HG02571 (cell line): Measurements from ENCODE around the gene ENC1.

Experiments
- ATAC-seq: cut with Tn5 transposase; IDR thresholded peaks from one replicate; pipeline ENCODE4 v1.9.1; 2021; ENCODE audit warnings: mild to moderate bottlenecking, moderate library complexity; ENCODE audit not compliant: unreplicated experiment

Gene ENC1

DNA sequence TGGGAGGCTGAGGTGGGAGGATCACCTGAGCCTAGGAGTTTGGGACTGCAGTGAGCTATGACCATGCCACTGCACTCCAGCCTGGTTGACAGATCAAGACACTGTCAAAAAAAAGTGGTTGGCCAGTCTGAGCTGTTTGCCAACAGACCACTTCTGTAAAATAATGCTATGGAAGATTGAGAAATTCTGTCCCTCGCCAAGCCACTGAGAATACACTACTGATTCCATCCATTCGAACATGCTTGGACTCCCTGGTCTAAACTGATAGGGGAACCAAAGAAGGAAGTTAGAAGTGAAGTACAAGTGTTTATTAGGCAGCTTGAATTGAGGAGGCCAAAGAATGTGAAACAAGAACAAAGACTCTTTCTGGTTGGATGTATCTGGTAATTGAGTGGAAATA is 27.2 kb downstream of the ENC1 start:
- ATAC-seq: no peak

DNA sequence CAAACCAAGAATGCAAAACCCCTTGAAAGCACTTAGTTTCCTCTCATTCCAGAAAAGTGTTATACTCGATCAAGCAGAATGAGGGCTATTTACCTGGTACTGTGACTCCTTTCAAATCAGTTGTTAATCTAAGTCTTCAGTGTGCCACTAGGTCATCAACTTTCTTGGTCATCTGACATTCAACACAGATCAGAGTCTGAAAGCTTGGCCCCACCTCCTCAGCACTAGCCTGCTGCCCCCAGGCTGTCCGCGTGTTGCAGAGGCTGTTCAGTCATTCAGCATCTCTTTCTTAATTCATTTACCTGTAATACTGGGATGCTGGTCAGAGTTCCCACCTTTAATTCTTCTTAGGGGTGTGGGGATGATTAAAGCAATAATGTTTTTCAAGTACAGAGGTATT is 28.5 kb downstream of the ENC1 start:
- ATAC-seq: no peak

DNA sequence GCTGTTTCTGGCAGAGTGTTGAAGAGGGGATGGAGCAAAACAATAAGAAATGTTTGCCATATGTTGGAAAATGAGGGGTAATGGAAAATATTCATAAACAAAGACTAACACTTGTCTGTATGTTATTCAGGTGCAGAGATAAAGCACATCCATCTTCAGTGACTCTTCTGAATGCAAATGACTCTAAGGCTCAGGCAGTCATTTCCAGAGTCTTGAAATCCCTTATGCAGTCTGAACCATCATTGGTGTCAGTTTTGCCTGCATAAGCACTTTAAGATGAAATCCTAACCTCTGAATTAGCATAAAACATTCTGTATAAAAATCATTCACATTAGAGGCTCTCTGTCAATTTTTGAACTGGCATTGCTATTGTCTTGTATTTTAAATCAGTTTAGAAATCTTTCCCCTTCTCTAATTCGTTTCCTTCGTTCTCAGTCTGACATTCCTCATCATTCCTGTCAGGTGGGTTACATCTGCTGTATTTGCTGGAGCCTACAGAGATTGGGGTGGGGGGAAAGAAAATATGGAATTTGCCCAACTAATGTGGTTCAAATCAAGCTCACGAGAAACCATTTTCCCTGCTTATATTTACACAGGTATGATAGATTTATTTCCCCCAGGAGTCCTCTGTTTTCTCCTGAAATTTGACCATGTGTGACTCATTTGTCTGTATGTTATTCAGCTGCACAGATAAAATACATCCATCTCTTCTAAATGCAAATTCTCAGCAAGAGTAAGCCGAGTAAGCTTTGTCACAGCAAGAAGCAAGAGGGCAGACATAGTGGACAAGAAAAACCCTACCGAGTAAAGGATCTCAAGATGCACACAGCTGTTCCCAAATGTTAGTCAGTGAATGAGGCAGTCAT is 31.6 kb downstream of the ENC1 start:
- ATAC-seq: no peak

DNA sequence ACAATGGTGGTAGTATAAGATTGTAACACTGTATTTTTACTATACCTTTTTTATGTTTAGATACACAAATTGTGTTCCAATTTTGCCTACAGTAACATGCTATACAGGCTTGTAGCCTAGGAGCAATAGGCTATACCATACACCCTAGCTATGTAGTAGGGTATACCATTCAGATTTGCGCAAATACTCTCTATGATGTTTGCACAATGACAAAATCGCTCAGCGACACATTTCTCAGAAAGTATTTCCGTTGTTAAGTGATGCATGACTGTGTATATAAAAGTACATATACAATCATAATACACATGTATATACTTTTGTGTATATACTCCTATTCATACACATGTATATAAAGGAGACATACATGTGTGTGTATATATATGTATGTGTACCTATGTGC is 34.8 kb downstream of the ENC1 start:
- no peak for ATAC-seq

DNA sequence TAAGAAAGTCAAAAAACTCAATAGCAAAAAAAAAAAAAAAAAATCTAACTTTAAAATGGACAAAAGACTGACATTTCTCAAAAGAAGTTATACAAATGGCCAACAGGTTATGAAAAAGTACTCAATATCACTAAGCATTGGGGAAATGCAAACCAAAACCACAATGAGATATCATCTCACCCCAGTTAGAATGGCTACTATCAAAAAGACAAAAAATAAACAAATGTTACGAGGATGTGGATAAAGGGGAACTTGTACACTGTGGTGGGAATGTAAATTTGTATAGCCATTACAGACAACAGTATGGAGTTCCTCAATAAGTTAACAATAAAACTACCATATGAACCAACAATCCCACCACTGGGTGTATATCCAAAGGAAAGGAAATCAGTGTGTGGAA is 37.2 kb downstream of the ENC1 start:
- ATAC-seq: no peak

DNA sequence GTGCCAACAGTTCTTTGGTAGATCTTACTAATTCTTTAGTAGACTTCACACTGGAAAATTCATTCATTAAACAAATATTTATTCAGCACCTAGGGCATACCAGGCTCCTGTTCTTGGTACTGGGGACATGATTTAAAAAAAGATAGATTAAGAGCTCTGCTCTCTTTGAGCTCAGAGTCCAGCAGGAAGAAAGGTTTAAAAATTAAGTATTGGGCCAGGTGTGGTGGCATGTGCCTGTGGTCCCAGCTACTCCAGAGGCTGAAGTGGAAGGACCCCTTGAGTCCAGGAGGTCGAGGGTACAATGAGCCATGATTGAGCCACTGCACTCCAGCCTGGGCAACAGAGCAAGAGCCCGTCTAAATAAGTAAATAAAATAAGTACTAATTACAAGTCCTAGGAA is 41.4 kb downstream of the ENC1 start:
- no peak for ATAC-seq

DNA sequence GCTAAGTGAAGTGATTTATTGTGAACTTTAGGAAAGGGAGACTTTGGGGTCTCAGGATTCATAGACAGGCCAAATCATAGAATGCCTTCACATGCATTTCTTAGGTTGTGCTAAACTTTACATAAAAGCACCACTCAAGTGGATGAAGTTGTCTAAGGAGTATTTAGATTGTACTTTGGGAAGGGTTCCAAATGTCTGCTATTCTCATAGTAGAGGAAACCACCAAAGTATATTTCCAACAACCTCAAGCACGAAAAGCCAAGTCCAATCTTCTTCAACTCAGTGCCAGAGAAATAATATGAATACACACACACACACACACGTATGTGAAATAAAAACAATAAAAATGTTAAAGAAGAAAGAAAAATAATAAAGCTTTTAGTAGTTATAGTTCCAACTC is 41.8 kb downstream of the ENC1 start:
- no peak for ATAC-seq

DNA sequence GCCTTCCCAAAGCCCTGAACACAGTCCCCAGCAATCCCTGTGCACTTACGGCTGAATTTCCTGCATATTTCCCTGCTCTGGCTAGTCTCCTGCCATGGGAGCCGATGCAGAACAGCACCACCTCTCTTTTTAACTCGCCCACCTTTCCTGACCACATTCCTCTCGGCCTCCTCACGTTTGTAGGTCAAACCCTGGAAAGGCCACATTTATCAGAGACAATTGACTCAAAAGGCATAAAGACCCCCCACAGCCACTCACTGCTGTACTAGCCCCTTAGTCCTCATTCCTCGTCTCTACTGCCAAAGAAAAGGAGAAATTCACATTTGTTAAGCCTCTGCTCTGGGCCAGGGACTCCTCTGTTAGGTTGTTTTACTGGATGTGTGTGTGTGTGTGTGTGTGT is 43.6 kb downstream of the ENC1 start:
- ATAC-seq: no peak

DNA sequence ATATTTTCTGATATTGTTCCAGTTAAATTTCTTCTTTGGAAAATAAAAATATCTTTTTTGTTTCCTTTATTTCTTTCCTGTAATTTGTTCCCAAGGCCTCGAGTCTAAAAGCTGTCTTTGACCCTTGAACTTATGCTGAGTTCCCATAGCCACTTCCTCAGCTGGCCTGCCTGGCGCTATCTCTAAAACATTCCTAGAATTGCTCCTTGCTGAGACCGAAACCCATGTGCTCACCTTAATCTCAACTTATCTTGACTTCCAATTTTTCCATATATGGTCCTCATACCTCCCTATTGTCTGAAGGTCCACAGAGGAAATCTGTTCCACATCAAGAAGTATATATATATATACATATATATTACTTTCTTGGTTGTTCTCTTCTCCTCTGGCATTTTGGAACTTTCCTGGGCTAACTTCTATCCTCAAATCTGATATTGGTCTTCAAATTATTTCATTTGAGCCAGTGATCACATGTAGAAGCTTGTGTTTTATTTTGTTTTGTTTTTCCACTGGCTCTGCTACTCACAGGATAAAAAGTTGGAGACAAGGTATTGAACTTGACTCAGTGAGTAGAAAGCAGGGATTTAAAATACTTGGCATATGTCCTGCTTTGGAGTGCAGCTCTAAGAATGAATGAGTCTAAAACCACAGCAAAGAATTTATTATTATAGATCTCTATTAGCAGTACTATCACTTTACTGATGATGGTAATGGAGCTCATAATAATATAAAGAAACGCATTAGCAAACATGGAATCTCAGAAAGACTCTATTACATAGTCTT is 45.2 kb downstream of the ENC1 start:
- no peak for ATAC-seq

DNA sequence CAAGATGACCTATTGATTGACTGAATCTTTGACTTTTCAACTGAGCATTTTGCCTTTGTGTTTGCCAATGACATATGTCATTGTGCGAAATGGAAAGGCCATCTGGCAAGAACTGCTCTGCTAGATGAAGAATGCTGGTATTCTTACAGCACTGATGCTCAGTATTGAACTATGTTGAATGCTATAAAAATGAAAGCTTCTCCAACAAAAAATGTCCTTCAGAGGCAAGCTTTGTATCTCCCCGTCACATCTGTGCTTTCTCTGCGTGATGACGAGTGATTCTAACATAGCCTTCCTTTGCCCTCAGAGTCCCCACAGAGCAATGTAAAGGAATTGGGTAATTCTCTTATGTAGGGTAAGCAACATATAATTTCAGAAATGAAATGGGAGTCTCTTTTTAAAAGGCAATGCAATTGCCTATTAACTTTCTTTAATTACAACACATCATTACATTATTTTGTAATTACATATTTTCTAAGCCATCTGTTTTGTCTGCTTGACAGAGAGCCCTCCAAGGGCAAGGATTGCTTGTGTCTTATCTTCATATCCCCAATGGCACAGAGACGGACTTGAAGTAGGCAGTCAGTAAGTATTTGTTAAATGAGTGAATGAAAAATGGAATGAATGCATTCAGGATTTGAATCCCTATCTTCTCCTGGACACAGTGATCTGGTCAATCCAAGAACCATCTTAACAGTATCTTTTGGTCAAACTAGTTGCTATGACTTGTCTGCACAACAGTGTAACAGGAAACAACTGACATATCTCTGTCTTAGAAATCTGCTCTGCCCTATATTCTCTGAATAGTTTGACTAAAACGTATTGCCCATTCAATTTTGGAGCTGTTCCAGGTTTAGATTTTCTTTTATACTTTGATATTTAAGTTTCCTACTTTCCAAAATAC is 46.1 kb downstream of the ENC1 start:
- no peak for ATAC-seq

DNA sequence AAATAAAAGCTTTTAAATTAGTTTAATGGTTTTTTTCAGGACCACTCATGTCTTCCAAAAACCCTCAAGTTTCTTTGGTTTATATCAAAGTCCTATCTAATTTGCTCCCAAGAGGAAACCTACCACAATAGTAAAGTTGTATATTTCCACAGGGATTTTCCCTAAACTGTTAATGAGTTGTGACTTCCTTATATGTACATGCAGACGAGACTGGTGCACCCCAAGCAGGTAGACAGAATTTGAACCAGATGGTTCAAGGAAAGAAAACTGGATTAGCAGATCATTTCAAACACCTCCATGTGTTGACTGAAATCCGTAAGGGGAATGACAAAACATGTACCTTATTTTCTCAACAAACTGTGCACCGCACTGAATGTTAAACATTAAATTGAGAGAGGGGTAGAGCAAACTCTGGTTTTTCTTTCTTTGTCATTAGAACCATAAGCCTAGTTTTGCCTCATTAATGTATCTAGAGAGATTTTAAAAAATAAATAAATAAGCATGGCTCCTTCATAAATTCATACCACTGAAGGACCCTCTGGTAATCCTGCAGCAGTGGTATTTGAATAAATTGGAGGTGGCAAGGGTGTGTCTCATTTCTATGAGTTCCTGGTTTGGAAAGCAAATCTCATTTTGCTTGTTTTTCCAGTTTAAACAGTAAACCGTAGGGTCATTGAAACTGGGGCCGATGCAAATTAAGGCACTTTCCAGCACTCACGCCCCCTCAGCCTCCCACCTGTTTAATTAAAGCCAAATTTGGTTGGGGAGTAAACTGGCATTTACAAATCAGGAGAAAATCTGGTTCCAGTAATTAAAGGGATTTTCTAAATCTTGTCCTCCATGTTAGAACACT is 51.1 kb downstream of the ENC1 start:
- ATAC-seq: no peak

DNA sequence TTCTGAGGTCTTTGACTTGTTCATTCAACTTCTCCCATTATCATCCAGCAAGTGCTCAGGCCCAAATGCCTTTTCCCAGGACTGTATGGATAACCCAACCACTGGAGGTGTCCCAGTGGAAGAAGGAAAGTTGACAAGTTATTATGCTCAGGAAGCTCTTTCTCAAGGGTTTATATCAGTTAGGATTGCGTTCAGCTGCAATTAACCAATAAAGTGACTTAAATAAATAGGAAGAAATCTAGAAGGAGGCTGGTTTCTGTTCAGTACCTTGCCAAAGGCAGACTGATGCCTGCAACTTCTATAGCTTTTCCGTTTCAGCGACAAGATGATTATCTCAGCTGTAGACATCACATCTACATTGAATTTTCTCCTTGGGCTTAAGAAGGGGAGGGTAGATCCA is 52.1 kb downstream of the ENC1 start:
- ATAC-seq: no peak

DNA sequence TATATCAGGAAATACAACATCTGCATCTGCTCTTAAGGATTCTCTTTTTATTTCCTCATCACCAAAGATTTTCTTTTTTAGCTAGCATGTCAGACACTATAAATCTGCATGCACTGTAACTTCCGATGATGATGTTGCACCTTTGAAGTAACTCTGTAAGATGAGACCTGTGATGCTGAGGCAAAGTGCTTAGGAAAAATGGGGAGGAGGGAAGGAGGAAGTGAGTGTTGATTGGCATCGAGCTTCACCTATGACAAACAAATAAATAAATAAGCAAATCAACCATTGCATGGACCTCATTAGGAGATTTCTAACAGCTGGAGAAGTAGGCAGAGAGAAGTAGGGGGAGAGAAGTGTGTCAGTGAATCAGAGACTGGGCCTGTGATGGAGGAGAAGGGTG is 52.6 kb downstream of the ENC1 start:
- no peak for ATAC-seq

DNA sequence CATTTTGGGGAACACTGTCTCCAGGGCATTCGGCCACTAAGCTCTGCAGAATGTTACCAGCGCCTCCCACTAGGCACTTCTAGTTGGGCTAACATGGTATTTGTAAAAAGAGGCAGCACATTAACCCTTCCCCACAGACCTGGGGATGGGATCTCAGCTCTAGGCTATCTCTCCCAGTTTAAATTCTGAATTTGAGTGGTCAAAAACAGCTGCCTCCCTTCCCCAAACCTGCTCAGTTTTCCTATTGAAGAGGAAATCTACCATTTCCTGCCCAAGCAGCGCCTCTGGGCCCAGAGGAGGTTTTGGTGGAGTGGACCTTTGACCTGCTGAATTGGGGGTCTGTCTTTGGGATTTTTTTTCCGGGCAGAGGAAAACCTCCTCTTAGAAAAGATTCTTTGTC is 53.2 kb downstream of the ENC1 start:
- ATAC-seq: no peak

DNA sequence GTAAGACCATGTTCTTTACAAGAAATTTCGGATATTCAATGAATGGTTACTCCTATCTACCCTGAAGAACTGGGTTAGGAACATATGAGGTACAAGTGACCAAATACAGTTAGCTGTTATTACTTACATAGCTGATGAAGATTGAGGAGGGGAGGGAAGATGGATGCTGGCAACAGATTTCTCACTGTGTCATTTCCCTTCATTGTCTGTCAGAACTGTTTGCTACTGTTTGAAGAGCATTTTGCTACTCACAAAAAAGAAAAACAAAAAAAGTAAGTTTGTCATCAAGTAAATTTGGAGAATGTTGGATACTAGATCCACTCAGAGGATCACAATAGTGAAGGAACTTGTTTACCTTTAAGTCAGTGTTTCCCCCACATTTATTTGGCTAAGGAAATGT is 53.7 kb downstream of the ENC1 start:
- no peak for ATAC-seq

DNA sequence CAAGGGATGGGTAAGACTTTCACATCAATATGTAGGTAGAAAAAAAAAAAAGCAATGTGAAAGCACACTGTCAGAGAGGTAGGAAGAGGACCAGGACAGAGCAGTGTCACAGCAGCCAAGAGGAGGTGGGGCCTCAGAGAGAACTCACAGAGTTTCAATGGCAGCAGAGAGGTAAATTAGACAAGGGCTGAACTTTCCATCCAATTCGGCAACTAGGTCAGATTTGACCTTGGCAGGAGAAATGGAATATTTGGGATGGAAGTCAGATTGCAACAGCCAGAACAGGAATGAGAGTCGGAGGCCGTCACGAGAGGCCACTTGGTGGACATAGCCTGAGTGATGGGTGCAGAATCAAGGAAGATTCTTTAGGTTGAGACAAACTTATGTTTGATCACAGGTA is 57.7 kb downstream of the ENC1 start:
- no peak for ATAC-seq

DNA sequence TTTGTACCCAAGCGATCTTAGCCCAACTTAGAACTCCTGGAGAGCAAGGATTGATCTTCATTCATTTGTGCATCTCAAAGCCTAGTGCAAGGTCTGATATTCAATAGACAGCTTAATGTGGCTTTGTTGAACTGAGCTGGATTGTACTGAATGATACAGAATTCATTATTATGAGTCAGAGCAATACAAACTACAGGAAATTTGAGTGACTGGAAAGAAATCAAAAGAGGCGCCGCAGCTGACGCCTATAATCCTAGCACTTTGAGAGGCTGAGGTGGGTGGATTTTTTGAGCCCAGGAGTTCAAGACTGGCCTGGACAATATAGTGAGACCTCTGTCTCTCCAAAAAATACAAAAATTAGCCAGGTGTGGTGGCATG is 58.6 kb downstream of the ENC1 start:
- no peak for ATAC-seq

DNA sequence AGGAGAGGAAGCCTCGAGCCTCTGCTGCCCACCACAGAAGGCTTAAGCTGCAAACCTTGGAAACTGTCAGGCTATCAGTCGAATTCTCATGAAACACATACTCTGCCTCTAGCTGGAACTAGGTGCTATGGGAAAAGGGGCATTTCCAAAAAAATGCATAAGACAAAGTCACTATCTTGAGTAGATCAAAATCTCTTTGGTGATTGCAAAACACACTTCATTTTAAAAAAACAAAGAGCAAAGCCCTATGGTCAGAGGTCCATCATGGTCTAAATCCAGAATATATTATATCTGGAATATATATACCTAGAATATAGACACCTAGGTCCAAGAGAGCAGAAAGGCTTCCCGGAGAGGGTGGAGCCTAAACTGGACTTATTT is 59.8 kb downstream of the ENC1 start:
- ATAC-seq: no peak

DNA sequence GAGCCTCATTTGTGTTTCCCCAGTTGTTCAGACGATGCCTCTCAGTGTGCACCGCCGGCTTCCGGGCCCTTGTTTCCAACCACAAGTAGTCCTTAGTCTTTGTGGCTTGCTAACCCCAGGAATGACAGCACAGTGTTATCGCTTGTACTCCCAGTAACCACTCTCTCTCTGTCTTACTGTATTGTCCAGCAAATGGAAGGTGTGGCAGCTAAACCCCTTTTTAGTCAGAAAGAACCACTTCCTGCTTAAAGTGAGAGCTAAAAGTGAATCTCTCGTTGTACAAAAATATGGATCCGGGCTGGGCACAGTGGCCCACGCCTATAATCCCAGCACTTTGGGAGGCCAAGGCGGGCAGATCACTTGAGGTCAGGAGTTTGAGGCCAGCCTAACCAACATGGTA is 61.3 kb downstream of the ENC1 start:
- peak; percentile 61 for ATAC-seq

DNA sequence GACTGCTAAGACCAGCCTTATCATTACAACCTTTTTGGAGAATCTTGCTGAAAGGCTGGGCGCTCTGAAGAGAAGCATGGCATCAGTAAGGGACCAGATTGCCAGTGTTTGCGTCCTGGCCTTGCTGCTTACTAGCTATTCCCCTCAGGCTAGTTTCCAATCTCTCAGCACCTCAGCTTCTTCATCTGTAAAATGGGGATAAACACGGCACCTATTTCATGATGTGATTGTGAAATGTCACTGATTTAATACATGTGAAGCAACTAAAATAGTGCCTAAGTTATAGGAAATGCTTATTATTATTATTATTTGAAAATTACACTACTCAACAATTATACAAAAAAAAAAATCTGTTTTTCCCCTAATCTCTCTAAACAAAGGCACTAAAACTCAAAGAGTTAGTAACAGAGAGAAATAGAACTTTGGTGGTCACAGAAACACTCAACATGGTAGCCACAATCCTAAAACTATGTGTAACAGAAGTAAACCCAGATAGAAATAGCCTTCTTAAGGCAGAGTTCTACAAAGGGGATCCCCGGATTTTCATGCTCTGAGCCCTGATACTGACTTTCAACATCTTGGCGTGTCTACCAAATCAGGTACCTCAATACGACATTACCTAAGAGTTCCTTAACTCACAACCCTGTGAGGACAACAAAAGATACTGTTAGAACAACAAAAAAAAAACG is 62.0 kb downstream of the ENC1 start:
- ATAC-seq: peak; percentile 36
